Raji (cell line): ENCODE data around the gene ISCU.

Source experiments
- POLR2A ChIP-seq: IDR thresholded peaks from 2 replicates; pipeline ENCODE4 v1.6.1; 2011; ENCODE audit warnings: low read depth, low read length, control low read depth; ENCODE audit not compliant: insufficient read depth

Gene ISCU

GRCh38 chr12:108589028-108589839 lies 26.8 kb downstream of the ISCU start:
- TF ChIP-seq POLR2A: no peak

- TF ChIP-seq POLR2A: no peak
Measured at GRCh38 chr12:108589840-108590229, 27.4 kb downstream of the ISCU start.

GRCh38 chr12:108591267-108591980 lies 29.0 kb downstream of the ISCU start:
- no peak for TF ChIP-seq POLR2A

GRCh38 chr12:108592033-108592909 lies 29.9 kb downstream of the ISCU start:
- no peak for TF ChIP-seq POLR2A

- TF ChIP-seq POLR2A: no peak
Measured at GRCh38 chr12:108594323-108594903, 32.0 kb downstream of the ISCU start.

GRCh38 chr12:108594960-108595710 lies 32.7 kb downstream of the ISCU start:
- TF ChIP-seq POLR2A: no peak

GRCh38 chr12:108595711-108596647 lies 33.6 kb downstream of the ISCU start:
- TF ChIP-seq POLR2A: no peak

GRCh38 chr12:108596854-108597558 lies 34.6 kb downstream of the ISCU start:
- TF ChIP-seq POLR2A: no peak

GRCh38 chr12:108597559-108598471 lies 35.4 kb downstream of the ISCU start, which contains the start of gene TMEM119:
TMEM119 (minus strand) TSS chr12:108598084; CDS start chr12:108592383, 5,701 bp downstream.
- no peak for TF ChIP-seq POLR2A

GRCh38 chr12:108598553-108599250 lies 36.3 kb downstream of the ISCU start:
- no peak for TF ChIP-seq POLR2A

GRCh38 chr12:108599541-108599940 lies 37.1 kb downstream of the ISCU start:
- no peak for TF ChIP-seq POLR2A
